ENCODE data around the gene DDX59. TPM values are rescaled to one million over a fixed set of nuclear protein-coding genes. Genes with fewer than 3 reads are reported as not detected.

Gene DDX59
- total RNA-seq, 6 experiments from 2014 or later = 13.2 to 17.3 (median 14.6) TPM

- peak overlapping the region; percentile 93 for H3K4me3 Mint-ChIP-seq
- no peaks in the 10 kb centered on the region for H3K9me3 Mint-ChIP-seq
- H3K36me3 Mint-ChIP-seq (ENCODE audit: low read depth) = peaks cover 9% of the 10 kb centered on the region; the same call in 1 of the 2 replicates
- peak overlapping the region; percentile 98 for H3K27ac Mint-ChIP-seq
- no peaks in the 10 kb centered on the region; the same call in 1 of the 2 replicates for H3K27me3 Mint-ChIP-seq (ENCODE audit: insufficient read depth)
- DNase-seq = peak; percentile 52
- TF ChIP-seq, protein P1, sequence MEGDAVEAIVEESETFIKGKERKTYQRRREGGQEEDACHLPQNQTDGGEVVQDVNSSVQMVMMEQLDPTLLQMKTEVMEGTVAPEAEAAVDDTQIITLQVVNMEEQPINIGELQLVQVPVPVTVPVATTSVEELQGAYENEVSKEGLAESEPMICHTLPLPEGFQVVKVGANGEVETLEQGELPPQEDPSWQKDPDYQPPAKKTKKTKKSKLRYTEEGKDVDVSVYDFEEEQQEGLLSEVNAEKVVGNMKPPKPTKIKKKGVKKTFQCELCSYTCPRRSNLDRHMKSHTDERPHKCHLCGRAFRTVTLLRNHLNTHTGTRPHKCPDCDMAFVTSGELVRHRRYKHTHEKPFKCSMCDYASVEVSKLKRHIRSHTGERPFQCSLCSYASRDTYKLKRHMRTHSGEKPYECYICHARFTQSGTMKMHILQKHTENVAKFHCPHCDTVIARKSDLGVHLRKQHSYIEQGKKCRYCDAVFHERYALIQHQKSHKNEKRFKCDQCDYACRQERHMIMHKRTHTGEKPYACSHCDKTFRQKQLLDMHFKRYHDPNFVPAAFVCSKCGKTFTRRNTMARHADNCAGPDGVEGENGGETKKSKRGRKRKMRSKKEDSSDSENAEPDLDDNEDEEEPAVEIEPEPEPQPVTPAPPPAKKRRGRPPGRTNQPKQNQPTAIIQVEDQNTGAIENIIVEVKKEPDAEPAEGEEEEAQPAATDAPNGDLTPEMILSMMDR (IDR thresholded peaks at IDR 0.05) = no peak
- H3K4me1 Mint-ChIP-seq (ENCODE audit: low read depth) = peaks cover 47% of the 10 kb centered on the region
Measured at GRCh38 chr1:200670242-200671118, 773 bp upstream of the DDX59 start.

DNA sequence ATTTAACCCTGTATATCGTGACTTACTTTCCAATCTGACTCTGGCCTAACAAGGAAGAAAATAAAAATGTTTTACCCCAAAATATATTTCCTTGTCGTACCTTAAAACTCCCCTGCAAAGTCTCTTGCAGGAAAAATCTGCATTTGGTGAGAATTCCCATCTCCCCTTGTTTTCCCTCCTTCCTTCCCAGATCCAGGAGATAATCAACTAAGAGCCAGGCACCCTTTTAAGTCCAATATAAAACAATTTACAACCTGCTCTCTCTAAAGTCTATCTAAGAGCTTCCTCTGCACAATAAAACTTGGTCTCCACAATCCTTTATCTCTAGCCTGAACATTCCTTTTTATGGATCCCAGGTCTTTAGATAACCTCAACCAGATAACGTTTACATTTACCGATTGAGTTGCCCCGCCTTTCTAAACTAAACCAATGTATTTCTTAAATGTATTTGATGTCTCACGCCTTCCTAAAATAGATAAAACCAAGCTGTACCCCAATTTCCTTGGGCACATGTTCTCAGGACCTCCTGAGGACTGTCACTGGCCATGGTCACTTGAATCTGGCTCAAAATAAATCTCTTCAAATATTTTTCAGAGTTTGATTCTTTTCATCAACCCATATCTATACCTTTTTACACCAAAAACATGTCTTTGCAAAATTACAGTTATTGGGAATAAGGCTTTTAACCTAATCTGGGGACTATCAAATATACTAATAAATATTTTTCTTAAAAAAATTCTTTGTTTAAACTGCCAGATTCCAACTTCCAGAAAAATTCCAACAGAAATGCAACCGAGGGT is 993 bp downstream of the DDX59 start:
- TF ChIP-seq, protein P1 (IDR thresholded peaks at IDR 0.05) = no peak
- H3K36me3 Mint-ChIP-seq (ENCODE audit: low read depth) = peaks cover 24% of the 10 kb centered on the region; the same call in 1 of the 2 replicates
- H3K27ac Mint-ChIP-seq = peak overlapping the region; percentile 98

DNA sequence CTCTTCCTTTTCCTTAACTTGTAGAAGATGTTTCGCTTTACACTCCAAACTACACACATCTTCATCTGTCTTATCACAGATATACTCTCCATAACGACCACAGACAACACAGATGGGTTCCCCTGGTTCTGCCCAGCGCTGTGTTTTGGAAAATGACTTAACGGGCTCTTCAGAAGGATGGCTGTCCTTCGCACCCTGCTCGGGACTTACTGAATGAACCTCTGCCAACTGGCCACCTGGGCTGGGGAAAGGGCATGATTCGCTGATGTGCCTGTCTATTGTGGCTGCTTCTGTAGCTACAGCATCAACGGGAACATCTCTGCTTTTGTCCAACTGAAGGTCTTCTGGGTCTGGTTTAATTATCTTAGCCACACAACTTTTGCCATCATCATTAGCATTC is 3.4 kb downstream of the DDX59 start:
- no peak for DNase-seq
- no peaks in the 10 kb centered on the region for H3K27me3 Mint-ChIP-seq (ENCODE audit: insufficient read depth)
- H3K27ac Mint-ChIP-seq = no peak overlapping the region
- H3K9me3 Mint-ChIP-seq = no peaks in the 10 kb centered on the region
- peaks cover 31% of the 10 kb centered on the region for H3K4me1 Mint-ChIP-seq (ENCODE audit: low read depth)
- TF ChIP-seq, protein P1 (IDR thresholded peaks at IDR 0.05) = no peak
- H3K36me3 Mint-ChIP-seq (ENCODE audit: low read depth) = peaks cover 32% of the 10 kb centered on the region; the same call in 1 of the 2 replicates
- no peak overlapping the region for H3K4me3 Mint-ChIP-seq

More for the DNA sequence above, 993 bp downstream of the DDX59 start:
- H3K4me1 Mint-ChIP-seq (ENCODE audit: low read depth) = peaks cover 34% of the 10 kb centered on the region
- peak overlapping the region; percentile 93 for H3K4me3 Mint-ChIP-seq
- no peaks in the 10 kb centered on the region for H3K27me3 Mint-ChIP-seq (ENCODE audit: insufficient read depth)
- no peaks in the 10 kb centered on the region for H3K9me3 Mint-ChIP-seq
- no peak for DNase-seq

DNA sequence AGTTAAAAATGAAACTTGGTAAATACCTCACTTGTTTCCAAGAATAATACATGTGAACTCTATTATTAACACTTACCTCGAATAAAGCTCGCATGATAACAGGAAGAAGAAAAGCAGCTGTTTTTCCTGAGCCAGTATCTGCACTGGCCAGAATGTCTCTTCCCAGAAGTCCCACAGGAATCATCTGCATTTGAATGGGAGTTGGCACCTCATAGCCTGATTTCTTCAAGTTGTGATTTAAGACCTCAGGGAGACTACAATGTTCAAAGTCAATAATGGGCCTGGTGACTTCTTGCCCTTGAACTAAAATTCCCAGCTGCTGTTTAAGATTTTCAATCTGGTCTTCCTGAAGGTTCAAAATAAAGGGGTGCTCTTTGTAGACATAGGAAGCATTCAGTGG is 3.8 kb downstream of the DDX59 start:
- TF ChIP-seq, protein P1 (IDR thresholded peaks at IDR 0.05) = no peak
- H3K9me3 Mint-ChIP-seq = no peaks in the 10 kb centered on the region
- peaks cover 34% of the 10 kb centered on the region; the same call in 1 of the 2 replicates for H3K36me3 Mint-ChIP-seq (ENCODE audit: low read depth)
- no peak overlapping the region for H3K4me3 Mint-ChIP-seq
- no peak for DNase-seq
- H3K4me1 Mint-ChIP-seq (ENCODE audit: low read depth) = peaks cover 26% of the 10 kb centered on the region
- 0 out of 2 replicates have a peak overlapping the region, but pooled peaks have one; percentile 11 for H3K27ac Mint-ChIP-seq
- H3K27me3 Mint-ChIP-seq (ENCODE audit: insufficient read depth) = no peaks in the 10 kb centered on the region

DNA sequence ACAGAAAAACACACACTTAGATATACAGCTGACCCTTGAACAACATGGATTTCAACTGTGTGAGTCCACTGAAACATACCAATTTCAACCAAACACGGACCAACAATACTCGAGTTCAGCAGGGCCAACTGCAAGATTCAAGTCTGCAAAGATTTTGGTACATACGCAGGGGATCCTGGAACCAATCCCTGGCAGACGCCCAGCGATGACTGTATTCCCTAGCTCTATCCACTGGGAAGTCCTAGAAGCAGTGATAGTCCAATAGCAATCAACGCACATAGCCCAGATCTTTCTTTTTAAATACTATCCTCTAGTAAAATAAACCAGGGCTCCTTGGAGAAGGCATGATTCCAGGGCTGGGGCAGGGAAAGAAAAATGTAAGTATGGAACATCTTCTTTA is 9.0 kb downstream of the DDX59 start:
- TF ChIP-seq, protein P1 (IDR thresholded peaks at IDR 0.05) = no peak
- H3K4me1 Mint-ChIP-seq (ENCODE audit: low read depth) = peaks cover 19% of the 10 kb centered on the region
- no peaks in the 10 kb centered on the region; the same call in 1 of the 2 replicates for H3K27me3 Mint-ChIP-seq (ENCODE audit: insufficient read depth)
- DNase-seq = no peak
- no peak overlapping the region for H3K27ac Mint-ChIP-seq
- H3K36me3 Mint-ChIP-seq (ENCODE audit: low read depth) = peaks cover 43% of the 10 kb centered on the region
- no peaks in the 10 kb centered on the region for H3K9me3 Mint-ChIP-seq
- H3K4me3 Mint-ChIP-seq = no peak overlapping the region

All from HFFc6 (cell line).